ENCODE data around the gene PIGK.

GRCh38 chr1:77068013-77068412 lies 151.2 kb downstream of the PIGK start:
- TF ChIP-seq, protein P1, sequence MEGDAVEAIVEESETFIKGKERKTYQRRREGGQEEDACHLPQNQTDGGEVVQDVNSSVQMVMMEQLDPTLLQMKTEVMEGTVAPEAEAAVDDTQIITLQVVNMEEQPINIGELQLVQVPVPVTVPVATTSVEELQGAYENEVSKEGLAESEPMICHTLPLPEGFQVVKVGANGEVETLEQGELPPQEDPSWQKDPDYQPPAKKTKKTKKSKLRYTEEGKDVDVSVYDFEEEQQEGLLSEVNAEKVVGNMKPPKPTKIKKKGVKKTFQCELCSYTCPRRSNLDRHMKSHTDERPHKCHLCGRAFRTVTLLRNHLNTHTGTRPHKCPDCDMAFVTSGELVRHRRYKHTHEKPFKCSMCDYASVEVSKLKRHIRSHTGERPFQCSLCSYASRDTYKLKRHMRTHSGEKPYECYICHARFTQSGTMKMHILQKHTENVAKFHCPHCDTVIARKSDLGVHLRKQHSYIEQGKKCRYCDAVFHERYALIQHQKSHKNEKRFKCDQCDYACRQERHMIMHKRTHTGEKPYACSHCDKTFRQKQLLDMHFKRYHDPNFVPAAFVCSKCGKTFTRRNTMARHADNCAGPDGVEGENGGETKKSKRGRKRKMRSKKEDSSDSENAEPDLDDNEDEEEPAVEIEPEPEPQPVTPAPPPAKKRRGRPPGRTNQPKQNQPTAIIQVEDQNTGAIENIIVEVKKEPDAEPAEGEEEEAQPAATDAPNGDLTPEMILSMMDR (IDR thresholded peaks at IDR 0.05), result no peak
- TF ChIP-seq POLR2A (IDR thresholded peaks at IDR 0.05) (no peak), EP300 (IDR thresholded peaks at IDR 0.05) (no peak)
